GM10248 (cell line): Measurements from ENCODE around the gene PPIP5K2.

ENCODE experiments used
- CTCF ChIA-PET: fragments of 300-600 bp; sonication (Branson Sonifier 250); formaldehyde crosslinking; extraction: SDS; loops from one replicate; lab custom pipeline; 2021; ENCODE audit warnings: antibody characterized with exemption; lab: Yijun Ruan, JAX
- POLR2A ChIA-PET: fragments of 350-650 bp; sonication (Branson Sonifier 250); formaldehyde crosslinking; extraction: SDS; loops from one replicate; lab custom pipeline; 2020; ENCODE audit warnings: antibody characterized with exemption; lab: Yijun Ruan, JAX
- DNase-seq: peaks from one replicate; pipeline ENCODE4 v3.0.0; 2012; ENCODE audit errors: extremely low spot score
- TF ChIP-seq, protein P1 (sequence below): IDR thresholded peaks from 2 replicates; pipeline ENCODE4 v1.5.1; 2012; ENCODE audit warnings: mild to moderate bottlenecking, low read depth; ENCODE audit errors: extremely low read depth, missing control alignments, control extremely low read depth

PPIP5K2 gene

DNA sequence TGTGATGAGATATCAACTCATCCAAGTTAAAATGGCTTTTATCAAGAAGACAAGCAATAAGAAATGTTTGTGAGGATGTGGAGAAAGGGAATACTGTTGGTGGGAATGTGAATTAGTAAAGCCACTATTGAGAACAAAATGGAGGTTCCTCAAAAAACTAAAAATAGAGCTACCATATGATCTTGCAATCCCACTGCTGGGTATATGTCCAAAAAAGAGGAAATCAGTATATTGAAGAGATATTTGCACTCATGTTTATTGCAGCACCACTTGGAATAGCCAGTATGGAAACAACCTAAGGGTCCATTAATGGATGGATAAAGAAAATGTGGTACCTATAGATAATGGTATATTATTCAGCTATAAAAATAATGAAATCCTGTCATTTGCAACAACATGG, 25.1 kb downstream of the PPIP5K2 start:
- no peak for DNase-seq
- CTCF ChIA-PET, result interaction anchor here (0.9 to 1.2 kb wide), 2 partner anchors 10 to 12 kb away, joined by 3 read pairs; no protein-coding TSS in a partner anchor
- TF ChIP-seq, protein P1, sequence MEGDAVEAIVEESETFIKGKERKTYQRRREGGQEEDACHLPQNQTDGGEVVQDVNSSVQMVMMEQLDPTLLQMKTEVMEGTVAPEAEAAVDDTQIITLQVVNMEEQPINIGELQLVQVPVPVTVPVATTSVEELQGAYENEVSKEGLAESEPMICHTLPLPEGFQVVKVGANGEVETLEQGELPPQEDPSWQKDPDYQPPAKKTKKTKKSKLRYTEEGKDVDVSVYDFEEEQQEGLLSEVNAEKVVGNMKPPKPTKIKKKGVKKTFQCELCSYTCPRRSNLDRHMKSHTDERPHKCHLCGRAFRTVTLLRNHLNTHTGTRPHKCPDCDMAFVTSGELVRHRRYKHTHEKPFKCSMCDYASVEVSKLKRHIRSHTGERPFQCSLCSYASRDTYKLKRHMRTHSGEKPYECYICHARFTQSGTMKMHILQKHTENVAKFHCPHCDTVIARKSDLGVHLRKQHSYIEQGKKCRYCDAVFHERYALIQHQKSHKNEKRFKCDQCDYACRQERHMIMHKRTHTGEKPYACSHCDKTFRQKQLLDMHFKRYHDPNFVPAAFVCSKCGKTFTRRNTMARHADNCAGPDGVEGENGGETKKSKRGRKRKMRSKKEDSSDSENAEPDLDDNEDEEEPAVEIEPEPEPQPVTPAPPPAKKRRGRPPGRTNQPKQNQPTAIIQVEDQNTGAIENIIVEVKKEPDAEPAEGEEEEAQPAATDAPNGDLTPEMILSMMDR, result no peak
- POLR2A ChIA-PET, result no interaction called here

DNA sequence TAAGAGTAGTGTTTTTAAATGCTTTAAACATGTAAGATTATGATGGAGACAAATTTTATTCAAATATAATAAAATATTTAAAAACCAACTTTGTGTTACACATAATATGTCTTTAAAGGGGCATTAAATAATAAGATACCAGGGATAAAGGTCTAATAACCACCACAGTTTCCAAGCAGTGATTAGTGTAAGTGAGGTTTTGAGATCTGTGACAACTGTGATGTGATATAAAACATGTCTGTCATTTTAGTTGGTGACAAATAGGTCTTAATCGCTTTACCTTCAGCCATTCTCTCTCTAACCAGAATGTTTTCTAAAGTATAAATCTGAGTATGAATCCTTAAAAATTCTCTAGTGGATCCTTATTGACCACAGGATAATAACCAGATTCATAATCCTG, 28.1 kb downstream of the PPIP5K2 start:
- ChIA-PET POLR2A (no interaction called here), CTCF (interaction anchor here (1.5 kb wide), 1 partner anchor 9 kb away, joined by 3 read pairs; no protein-coding TSS in a partner anchor)
- no peak for DNase-seq
- TF ChIP-seq, protein P1, result no peak

DNA sequence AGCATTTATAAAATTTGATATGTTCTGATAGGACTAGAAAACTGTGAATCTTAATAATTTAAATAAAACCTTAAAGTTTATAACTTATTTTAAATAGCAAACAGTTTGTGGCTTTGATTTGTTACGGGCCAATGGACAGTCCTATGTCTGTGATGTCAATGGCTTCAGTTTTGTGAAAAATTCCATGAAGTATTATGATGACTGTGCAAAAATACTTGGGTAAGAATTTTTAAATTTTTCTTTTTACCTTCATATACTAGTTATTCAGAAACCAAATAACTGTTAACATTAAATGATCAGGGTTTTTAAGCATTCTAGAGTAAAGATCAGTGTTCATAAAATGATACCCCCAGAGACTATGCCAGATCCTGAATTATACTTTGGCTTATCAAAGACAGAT, 31.1 kb downstream of the PPIP5K2 start:
- TF ChIP-seq, protein P1, result no peak
- ChIA-PET CTCF (no interaction called here), POLR2A (no interaction called here)
- DNase-seq, result no peak

DNA sequence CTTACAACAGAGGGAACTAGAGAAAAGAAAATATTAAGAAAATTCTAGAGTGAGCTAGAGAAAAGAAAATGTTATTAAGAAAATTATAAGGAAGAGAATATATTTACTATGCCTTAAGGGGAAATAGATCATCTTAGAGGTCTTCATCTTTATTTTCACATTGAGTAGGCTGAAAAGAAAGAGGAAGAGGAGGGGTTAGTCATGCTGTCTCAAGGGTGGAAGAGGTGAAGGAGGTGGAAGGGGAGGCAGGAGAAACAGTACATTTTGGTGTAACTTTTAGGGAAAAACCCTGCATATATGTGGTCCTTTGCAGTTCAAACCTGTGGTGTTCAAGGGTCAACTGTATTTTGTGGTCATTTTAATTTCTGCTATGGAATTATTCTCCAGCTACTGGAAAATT, 46.6 kb downstream of the PPIP5K2 start:
- no peak for DNase-seq
- ChIA-PET CTCF (interaction anchor here (1.3 to 1.9 kb wide), 3 partner anchors 8 to 27 kb away, joined by 3 to 5 read pairs (median 4); no protein-coding TSS in a partner anchor), POLR2A (no interaction called here)
- TF ChIP-seq, protein P1, result no peak

DNA sequence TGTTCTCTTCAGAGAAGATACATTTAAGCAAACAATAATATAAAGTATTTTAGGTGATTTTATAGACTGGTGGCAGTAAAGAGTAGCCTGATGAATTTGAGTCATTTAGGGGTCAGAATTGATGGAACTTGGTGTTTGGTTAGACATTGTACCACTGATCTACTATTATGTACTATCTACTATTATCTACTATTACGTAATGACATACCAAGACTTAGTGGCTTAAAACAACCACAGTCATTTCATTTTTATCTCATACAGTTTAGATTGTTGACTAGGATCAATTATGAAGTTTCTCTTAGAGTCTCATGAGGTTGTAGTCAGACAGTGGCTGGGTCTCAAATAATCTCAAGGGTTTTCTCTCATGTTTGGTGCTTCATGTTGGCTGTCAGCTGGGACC, 54.0 kb downstream of the PPIP5K2 start:
- DNase-seq, result no peak
- ChIA-PET CTCF (no interaction called here), POLR2A (no interaction called here)
- TF ChIP-seq, protein P1, result no peak

DNA sequence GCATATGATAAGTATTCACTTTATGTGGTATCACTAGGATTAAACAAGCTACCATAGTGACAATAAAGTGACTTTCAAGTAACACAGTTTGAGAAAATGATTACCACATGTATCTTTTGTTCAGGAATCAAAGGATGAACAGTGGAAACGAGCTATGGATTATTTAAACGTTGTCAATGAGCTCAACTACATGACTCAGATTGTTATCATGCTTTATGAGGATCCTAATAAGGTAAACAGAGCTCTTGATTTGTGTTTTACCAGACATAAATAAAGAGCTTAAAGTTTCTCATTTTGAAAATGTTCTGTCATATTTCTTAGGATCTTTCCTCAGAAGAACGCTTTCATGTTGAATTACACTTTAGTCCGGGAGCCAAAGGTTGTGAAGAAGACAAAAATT, 57.4 kb downstream of the PPIP5K2 start:
- ChIA-PET CTCF (interaction anchor here (0.8 to 2.0 kb wide), 5 partner anchors 9 to 81 kb away, joined by 3 to 4 read pairs (median 3); partner anchors contain the start of gene MACIR), POLR2A (no interaction called here)
- DNase-seq, result no peak
- TF ChIP-seq, protein P1, result no peak

DNA sequence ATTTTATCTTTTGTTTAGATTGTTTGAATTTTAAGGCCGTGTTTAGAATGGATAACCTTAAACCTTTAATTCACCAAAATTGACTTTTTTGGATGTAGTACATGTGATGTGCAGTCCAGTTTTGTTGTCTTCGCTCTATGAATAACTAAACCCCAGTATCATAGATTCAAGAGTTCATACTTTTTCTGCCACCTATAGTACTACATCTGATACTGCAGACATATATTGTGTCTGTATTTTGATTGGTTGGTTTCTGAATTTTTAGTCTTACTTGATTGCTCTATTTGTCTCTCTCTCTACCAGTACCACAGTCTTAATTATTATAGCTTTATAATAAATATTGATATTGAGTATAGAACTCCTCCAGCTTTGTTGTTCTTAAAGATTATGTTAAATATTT, 58.1 kb downstream of the PPIP5K2 start:
- ChIA-PET POLR2A (no interaction called here), CTCF (interaction anchor here (1.0 to 2.0 kb wide), 4 partner anchors 8 to 20 kb away, joined by 3 to 4 read pairs (median 4); no protein-coding TSS in a partner anchor)
- DNase-seq, result no peak
- TF ChIP-seq, protein P1, result no peak
